Dedifferentiated amniotic fluid mesenchymal stem cell (primary cell): ENCODE results near the gene TMEM233.

ENCODE experiments used
- DNase-seq: peaks from one replicate; pipeline ENCODE4 v3.0.0-alpha.2; 2016; ENCODE audit errors: extremely low spot score

TMEM233 gene

GRCh38 chr12:119593578-119594398 is at the start of gene TMEM233:
Gene TMEM233 (plus strand): TSS chr12:119593774. CDS start chr12:119593849, 75 bp downstream.
- no peak for DNase-seq

GRCh38 chr12:119544765-119545625 is 48.6 kb upstream of the TMEM233 start:
- peak; percentile 82 for DNase-seq

GRCh38 chr12:119546340-119546739 is 47.2 kb upstream of the TMEM233 start:
- DNase-seq = no peak

- no peak for DNase-seq
These were observed 46.6 kb upstream of the TMEM233 start for GRCh38 chr12:119547001-119547400.

- DNase-seq = no peak
These were observed 36.7 kb upstream of the TMEM233 start for GRCh38 chr12:119556854-119557253.

- DNase-seq = no peak
These were observed 28.2 kb upstream of the TMEM233 start for GRCh38 chr12:119565404-119565803.

GRCh38 chr12:119570771-119571170 is 22.8 kb upstream of the TMEM233 start:
- DNase-seq = no peak

- DNase-seq = no peak
These were observed 20.5 kb upstream of the TMEM233 start for GRCh38 chr12:119573086-119573485.

GRCh38 chr12:119574255-119574654 is 19.3 kb upstream of the TMEM233 start:
- no peak for DNase-seq

- no peak for DNase-seq
These were observed 17.3 kb upstream of the TMEM233 start for GRCh38 chr12:119576118-119576810.

GRCh38 chr12:119576915-119577314 is 16.7 kb upstream of the TMEM233 start:
- DNase-seq = no peak

- no peak for DNase-seq
These were observed 15.5 kb upstream of the TMEM233 start for GRCh38 chr12:119578112-119578511.

- no peak for DNase-seq
These were observed 4.5 kb upstream of the TMEM233 start for GRCh38 chr12:119589097-119589496.

- no peak for DNase-seq
These were observed 3.9 kb upstream of the TMEM233 start for GRCh38 chr12:119589634-119590033.

GRCh38 chr12:119592232-119592631 is 1.3 kb upstream of the TMEM233 start:
- no peak for DNase-seq

GRCh38 chr12:119594399-119594730 is 791 bp downstream of the TMEM233 start:
- DNase-seq = no peak

GRCh38 chr12:119594772-119595445 is 1.3 kb downstream of the TMEM233 start:
- DNase-seq = no peak

- DNase-seq = no peak
These were observed 4.6 kb downstream of the TMEM233 start for GRCh38 chr12:119598159-119598558.

GRCh38 chr12:119601877-119602733 is 8.5 kb downstream of the TMEM233 start:
- DNase-seq = no peak

- DNase-seq = no peak
These were observed 9.1 kb downstream of the TMEM233 start for GRCh38 chr12:119602734-119603094.

GRCh38 chr12:119603767-119604166 is 10.2 kb downstream of the TMEM233 start:
- no peak for DNase-seq
